ENCODE measurements around the gene ALKBH3.

Gene ALKBH3

GRCh38 chr11:43955381-43956118 is 74.9 kb downstream of the ALKBH3 start:
- H3K4me1 ChIP-seq (ENCODE audit: insufficient read depth, low read length) = no peaks in the 10 kb centered on the region
- no peak overlapping the region for H3K4me3 ChIP-seq (ENCODE audit: low read depth in 1 of 2, low read length in 2 of 2)
- no peaks in the 10 kb centered on the region for H3K27me3 ChIP-seq (ENCODE audit: control insufficient read depth in 1 of 2, insufficient read depth in 2 of 2, low read length in 2 of 2)
- no peak overlapping the region for H3K27ac ChIP-seq (ENCODE audit: low read depth, low read length)
- H3K36me3 ChIP-seq (ENCODE audit: insufficient read depth, low read length) = no peaks in the 10 kb centered on the region
- no peak overlapping the region for H3K9ac ChIP-seq (ENCODE audit: low read length)
- no peaks in the 10 kb centered on the region for H3K9me3 ChIP-seq (ENCODE audit: low read length)

- no peak overlapping the region for H3K27ac ChIP-seq (ENCODE audit: low read depth, low read length)
- no peak overlapping the region for H3K4me3 ChIP-seq (ENCODE audit: low read depth in 1 of 2, low read length in 2 of 2)
- no peaks in the 10 kb centered on the region for H3K36me3 ChIP-seq (ENCODE audit: insufficient read depth, low read length)
- no peaks in the 10 kb centered on the region for H3K4me1 ChIP-seq (ENCODE audit: insufficient read depth, low read length)
- H3K9ac ChIP-seq (ENCODE audit: low read length) = no peak overlapping the region
- no peaks in the 10 kb centered on the region for H3K27me3 ChIP-seq (ENCODE audit: control insufficient read depth in 1 of 2, insufficient read depth in 2 of 2, low read length in 2 of 2)
- H3K9me3 ChIP-seq (ENCODE audit: low read length) = no peaks in the 10 kb centered on the region
Measured at GRCh38 chr11:43957571-43957970, 76.9 kb downstream of the ALKBH3 start.

- Histone ChIP-seq H3K27ac (ENCODE audit: low read depth, low read length) (no peak overlapping the region), H3K4me1 (ENCODE audit: insufficient read depth, low read length) (no peaks in the 10 kb centered on the region), H3K27me3 (ENCODE audit: control insufficient read depth in 1 of 2, insufficient read depth in 2 of 2, low read length in 2 of 2) (no peaks in the 10 kb centered on the region), H3K9ac (ENCODE audit: low read length) (no peak overlapping the region), H3K9me3 (ENCODE audit: low read length) (no peaks in the 10 kb centered on the region), H3K4me3 (ENCODE audit: low read depth in 1 of 2, low read length in 2 of 2) (no peak overlapping the region), H3K36me3 (ENCODE audit: insufficient read depth, low read length) (no peaks in the 10 kb centered on the region)
Measured at GRCh38 chr11:43959321-43959995, 78.8 kb downstream of the ALKBH3 start.

GRCh38 chr11:43962383-43963278 is 82.0 kb downstream of the ALKBH3 start:
- Histone ChIP-seq H3K9ac (ENCODE audit: low read length) (no peak overlapping the region), H3K27ac (ENCODE audit: low read depth, low read length) (no peak overlapping the region), H3K4me3 (ENCODE audit: low read depth in 1 of 2, low read length in 2 of 2) (no peak overlapping the region), H3K4me1 (ENCODE audit: insufficient read depth, low read length) (no peaks in the 10 kb centered on the region), H3K9me3 (ENCODE audit: low read length) (no peaks in the 10 kb centered on the region), H3K27me3 (ENCODE audit: control insufficient read depth in 1 of 2, insufficient read depth in 2 of 2, low read length in 2 of 2) (no peaks in the 10 kb centered on the region), H3K36me3 (ENCODE audit: insufficient read depth, low read length) (no peaks in the 10 kb centered on the region)

GRCh38 chr11:43963279-43963620 is 82.6 kb downstream of the ALKBH3 start:
- Histone ChIP-seq H3K4me3 (ENCODE audit: low read depth in 1 of 2, low read length in 2 of 2) (no peak overlapping the region), H3K9me3 (ENCODE audit: low read length) (no peaks in the 10 kb centered on the region), H3K9ac (ENCODE audit: low read length) (no peak overlapping the region), H3K4me1 (ENCODE audit: insufficient read depth, low read length) (no peaks in the 10 kb centered on the region), H3K27ac (ENCODE audit: low read depth, low read length) (no peak overlapping the region), H3K27me3 (ENCODE audit: control insufficient read depth in 1 of 2, insufficient read depth in 2 of 2, low read length in 2 of 2) (no peaks in the 10 kb centered on the region), H3K36me3 (ENCODE audit: insufficient read depth, low read length) (no peaks in the 10 kb centered on the region)

- Histone ChIP-seq H3K9me3 (ENCODE audit: low read length) (no peaks in the 10 kb centered on the region), H3K27me3 (ENCODE audit: control insufficient read depth in 1 of 2, insufficient read depth in 2 of 2, low read length in 2 of 2) (no peaks in the 10 kb centered on the region), H3K9ac (ENCODE audit: low read length) (no peak overlapping the region), H3K4me3 (ENCODE audit: low read depth in 1 of 2, low read length in 2 of 2) (no peak overlapping the region), H3K36me3 (ENCODE audit: insufficient read depth, low read length) (no peaks in the 10 kb centered on the region), H3K27ac (ENCODE audit: low read depth, low read length) (no peak overlapping the region), H3K4me1 (ENCODE audit: insufficient read depth, low read length) (no peaks in the 10 kb centered on the region)
Measured at GRCh38 chr11:43967661-43968060, 87.0 kb downstream of the ALKBH3 start.

- no peak overlapping the region for H3K27ac ChIP-seq (ENCODE audit: low read depth, low read length)
- H3K36me3 ChIP-seq (ENCODE audit: insufficient read depth, low read length) = no peaks in the 10 kb centered on the region
- H3K4me3 ChIP-seq (ENCODE audit: low read depth in 1 of 2, low read length in 2 of 2) = no peak overlapping the region
Measured at GRCh38 chr11:43968719-43969118, 88.1 kb downstream of the ALKBH3 start.

GRCh38 chr11:43969543-43969942 is 88.9 kb downstream of the ALKBH3 start:
- H3K27me3 ChIP-seq (ENCODE audit: control insufficient read depth in 1 of 2, insufficient read depth in 2 of 2, low read length in 2 of 2) = no peaks in the 10 kb centered on the region
- no peaks in the 10 kb centered on the region for H3K4me1 ChIP-seq (ENCODE audit: insufficient read depth, low read length)
- no peak overlapping the region for H3K27ac ChIP-seq (ENCODE audit: low read depth, low read length)
- no peak overlapping the region for H3K9ac ChIP-seq (ENCODE audit: low read length)
- H3K4me3 ChIP-seq (ENCODE audit: low read depth in 1 of 2, low read length in 2 of 2) = no peak overlapping the region
- H3K36me3 ChIP-seq (ENCODE audit: insufficient read depth, low read length) = no peaks in the 10 kb centered on the region
- H3K9me3 ChIP-seq (ENCODE audit: low read length) = no peaks in the 10 kb centered on the region

More at GRCh38 chr11:43968719-43969118, 88.1 kb downstream of the ALKBH3 start:
- Histone ChIP-seq H3K27me3 (ENCODE audit: control insufficient read depth in 1 of 2, insufficient read depth in 2 of 2, low read length in 2 of 2) (no peaks in the 10 kb centered on the region), H3K9me3 (ENCODE audit: low read length) (no peaks in the 10 kb centered on the region), H3K9ac (ENCODE audit: low read length) (no peak overlapping the region), H3K4me1 (ENCODE audit: insufficient read depth, low read length) (no peaks in the 10 kb centered on the region)
